LNCaP clone FGC (cell line): ENCODE results near the gene SYT7.

Source experiments
- DNase-seq: peaks from one replicate; pipeline ENCODE4 v3.0.0-alpha.2; 2011; ENCODE audit warnings: low read depth
- H3K4me3 ChIP-seq: 2 replicates; pipeline ENCODE4 v1.5.1; 2011; ENCODE audit warnings: mild to moderate bottlenecking, low read depth, low read length, control low read depth
- CTCF ChIP-seq: IDR thresholded peaks from 2 replicates; pipeline ENCODE4 v1.5.1; 2012; ENCODE audit warnings: mild to moderate bottlenecking; ENCODE audit not compliant: control insufficient read depth, insufficient read depth; ENCODE audit errors: extremely low read depth

SYT7 gene

GRCh38 chr11:61494381-61494961 lies 86.4 kb downstream of the SYT7 start:
- DNase-seq = no peak
- no peak for TF ChIP-seq CTCF
- H3K4me3 ChIP-seq = no peak overlapping the region

GRCh38 chr11:61491736-61492395 lies 89.0 kb downstream of the SYT7 start:
- no peak for DNase-seq
- no peak overlapping the region for H3K4me3 ChIP-seq
- no peak for TF ChIP-seq CTCF

- no peak for TF ChIP-seq CTCF
- H3K4me3 ChIP-seq = peak overlapping the region; percentile 37
- peak; percentile 70 for DNase-seq
These were observed 90.8 kb downstream of the SYT7 start for GRCh38 chr11:61489833-61490721.

GRCh38 chr11:61488651-61489291 lies 92.1 kb downstream of the SYT7 start:
- no peak for TF ChIP-seq CTCF
- peak overlapping the region; percentile 37 for H3K4me3 ChIP-seq
- DNase-seq = peak; percentile 93

- no peak for TF ChIP-seq CTCF
- no peak overlapping the region for H3K4me3 ChIP-seq
- DNase-seq = no peak
These were observed 93.4 kb downstream of the SYT7 start for GRCh38 chr11:61487342-61488025.

GRCh38 chr11:61486779-61487178 lies 94.1 kb downstream of the SYT7 start:
- TF ChIP-seq CTCF = no peak
- no peak for DNase-seq
- no peak overlapping the region for H3K4me3 ChIP-seq
